GM12865 (cell line): Measurements from ENCODE around the gene ADAM23.

ENCODE experiments used
- DNase-seq: peaks from one replicate; pipeline ENCODE4 v3.0.0; 2010; ENCODE audit warnings: low read depth
- H3K4me3 ChIP-seq: 2 replicates; pipeline ENCODE4 v1.5.1; 2011; ENCODE audit warnings: mild to moderate bottlenecking, low read depth, low read length, control low read depth
- TF ChIP-seq, protein P1 (sequence below): IDR thresholded peaks from 2 replicates; pipeline ENCODE4 v1.5.1; 2011; ENCODE audit warnings: low read length, control low read depth, low read depth, inconsistent platforms; ENCODE audit not compliant: insufficient read depth; ENCODE audit errors: missing control alignments

ADAM23 gene

DNA sequence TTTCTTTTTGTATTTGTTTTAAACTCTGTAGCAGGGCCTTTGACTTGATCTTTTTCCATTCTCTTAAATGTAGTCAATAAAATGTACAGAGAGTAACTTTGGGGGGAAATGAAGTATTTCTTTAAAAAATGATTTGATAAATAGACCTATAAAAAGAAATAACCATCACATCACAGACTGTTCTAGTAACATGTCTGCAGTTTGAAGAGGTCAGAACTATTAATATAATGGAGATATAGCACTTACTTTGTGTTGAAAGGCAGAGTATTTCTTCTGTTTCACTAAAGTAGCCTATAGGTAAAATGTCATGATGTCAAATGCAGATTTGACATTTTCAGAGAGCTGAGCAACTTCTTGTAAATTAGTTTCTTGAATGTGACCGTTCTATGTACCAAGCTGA is 143.3 kb downstream of the ADAM23 start:
- TF ChIP-seq, protein P1, sequence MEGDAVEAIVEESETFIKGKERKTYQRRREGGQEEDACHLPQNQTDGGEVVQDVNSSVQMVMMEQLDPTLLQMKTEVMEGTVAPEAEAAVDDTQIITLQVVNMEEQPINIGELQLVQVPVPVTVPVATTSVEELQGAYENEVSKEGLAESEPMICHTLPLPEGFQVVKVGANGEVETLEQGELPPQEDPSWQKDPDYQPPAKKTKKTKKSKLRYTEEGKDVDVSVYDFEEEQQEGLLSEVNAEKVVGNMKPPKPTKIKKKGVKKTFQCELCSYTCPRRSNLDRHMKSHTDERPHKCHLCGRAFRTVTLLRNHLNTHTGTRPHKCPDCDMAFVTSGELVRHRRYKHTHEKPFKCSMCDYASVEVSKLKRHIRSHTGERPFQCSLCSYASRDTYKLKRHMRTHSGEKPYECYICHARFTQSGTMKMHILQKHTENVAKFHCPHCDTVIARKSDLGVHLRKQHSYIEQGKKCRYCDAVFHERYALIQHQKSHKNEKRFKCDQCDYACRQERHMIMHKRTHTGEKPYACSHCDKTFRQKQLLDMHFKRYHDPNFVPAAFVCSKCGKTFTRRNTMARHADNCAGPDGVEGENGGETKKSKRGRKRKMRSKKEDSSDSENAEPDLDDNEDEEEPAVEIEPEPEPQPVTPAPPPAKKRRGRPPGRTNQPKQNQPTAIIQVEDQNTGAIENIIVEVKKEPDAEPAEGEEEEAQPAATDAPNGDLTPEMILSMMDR, result no peak
- no peak for DNase-seq
- no peak overlapping the region for H3K4me3 ChIP-seq

DNA sequence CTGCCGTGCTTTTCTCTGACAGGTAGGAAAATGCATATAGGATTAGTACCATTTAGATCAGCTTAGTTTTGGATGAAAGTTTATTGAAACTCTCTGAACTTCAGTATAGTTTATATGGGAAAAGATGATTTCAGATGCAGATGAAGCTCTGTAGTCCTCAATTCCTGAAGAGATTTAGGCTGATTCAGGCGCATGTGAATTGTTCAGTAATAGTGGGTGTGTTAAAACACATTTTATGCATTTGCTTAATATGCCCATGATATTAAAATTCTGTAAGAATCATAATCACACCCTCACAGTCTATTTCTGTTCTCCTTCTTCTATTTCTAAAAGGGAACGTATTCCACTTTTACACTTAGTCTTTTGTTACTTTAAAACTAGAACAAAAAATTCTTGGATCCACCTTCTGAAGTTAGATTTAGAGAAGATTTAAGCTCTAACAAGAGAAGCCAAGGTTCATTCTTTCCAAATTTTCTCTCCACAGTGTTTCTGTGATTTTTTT is 154.4 kb downstream of the ADAM23 start:
- no peak overlapping the region for H3K4me3 ChIP-seq
- DNase-seq, result no peak
- TF ChIP-seq, protein P1, result no peak

DNA sequence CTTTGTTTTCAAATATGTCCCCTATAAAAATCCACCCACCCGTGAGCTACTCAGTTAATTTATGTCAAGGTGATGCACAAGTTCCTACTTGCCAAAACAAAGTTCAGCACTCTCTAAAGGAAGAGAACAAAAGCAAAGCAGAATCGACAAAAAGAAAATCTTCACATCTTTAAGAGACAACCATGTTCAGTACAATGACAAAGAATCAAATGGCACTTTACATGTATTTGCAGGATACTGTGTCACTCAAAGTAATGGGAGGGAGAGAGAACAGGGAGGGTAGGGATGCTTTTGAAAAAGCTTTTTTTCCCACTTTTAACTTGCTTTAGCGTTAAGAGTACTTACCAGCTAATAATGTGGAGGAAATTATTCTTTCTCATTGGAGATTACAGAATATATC is 159.9 kb downstream of the ADAM23 start:
- no peak for DNase-seq
- TF ChIP-seq, protein P1, result no peak
- no peak overlapping the region for H3K4me3 ChIP-seq

DNA sequence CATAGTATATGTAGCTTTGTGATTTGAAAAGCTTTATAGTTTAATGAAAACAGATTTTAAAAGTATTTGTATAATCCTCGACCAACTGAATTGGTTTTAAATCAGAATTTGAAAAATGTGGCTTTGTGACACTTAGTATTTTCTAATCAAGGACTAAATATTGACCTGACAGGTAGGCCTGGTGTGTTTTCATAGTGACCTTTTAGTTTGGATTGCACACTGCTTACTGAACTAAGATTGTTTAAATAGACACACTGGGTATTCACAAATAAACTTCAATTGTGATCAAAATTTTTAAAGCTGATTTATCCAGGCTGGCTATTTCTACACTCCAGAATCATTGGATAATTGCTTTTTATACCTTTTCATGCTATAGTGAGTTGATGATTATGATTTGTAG is 167.1 kb downstream of the ADAM23 start:
- TF ChIP-seq, protein P1, result no peak
- H3K4me3 ChIP-seq, result no peak overlapping the region
- no peak for DNase-seq

DNA sequence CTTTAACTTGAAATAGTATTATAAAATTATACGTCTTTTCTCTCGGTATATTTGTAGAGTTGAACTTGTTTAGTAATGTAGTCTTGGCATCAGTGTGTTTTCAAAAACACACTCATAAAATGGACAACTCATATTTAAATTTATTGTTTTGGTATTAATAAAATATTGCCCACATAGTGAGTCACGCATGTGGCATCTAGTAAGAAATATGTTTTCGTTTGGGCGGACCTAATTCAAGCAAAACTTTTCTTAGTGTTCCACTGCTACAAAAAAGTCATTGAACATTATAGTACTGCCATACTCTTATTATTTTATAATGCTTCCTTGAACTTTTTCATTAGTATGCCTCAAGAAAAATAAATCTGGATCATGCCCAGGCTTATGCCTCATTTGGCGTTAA is 167.9 kb downstream of the ADAM23 start:
- no peak overlapping the region for H3K4me3 ChIP-seq
- TF ChIP-seq, protein P1, result no peak
- DNase-seq, result no peak

DNA sequence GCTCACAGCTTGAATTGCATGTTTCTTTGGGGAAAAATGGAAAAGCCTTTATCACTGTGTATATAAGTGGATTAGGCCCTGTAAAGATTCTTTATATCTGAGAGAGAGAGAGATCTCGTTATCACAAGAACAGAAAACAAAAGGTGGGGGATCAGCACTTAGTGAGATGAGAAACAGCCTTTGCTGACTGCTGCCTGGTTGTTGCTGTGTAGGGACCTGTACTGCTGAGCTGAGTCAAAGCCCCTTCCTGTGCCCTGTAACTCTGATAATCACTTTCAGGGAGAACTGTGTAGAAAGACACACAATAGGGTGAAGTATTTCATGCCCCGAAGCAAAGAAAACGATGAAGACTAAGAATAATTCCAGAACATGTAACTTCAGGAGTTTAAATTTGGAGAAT is 168.4 kb downstream of the ADAM23 start:
- TF ChIP-seq, protein P1, result no peak
- DNase-seq, result no peak
- no peak overlapping the region for H3K4me3 ChIP-seq

DNA sequence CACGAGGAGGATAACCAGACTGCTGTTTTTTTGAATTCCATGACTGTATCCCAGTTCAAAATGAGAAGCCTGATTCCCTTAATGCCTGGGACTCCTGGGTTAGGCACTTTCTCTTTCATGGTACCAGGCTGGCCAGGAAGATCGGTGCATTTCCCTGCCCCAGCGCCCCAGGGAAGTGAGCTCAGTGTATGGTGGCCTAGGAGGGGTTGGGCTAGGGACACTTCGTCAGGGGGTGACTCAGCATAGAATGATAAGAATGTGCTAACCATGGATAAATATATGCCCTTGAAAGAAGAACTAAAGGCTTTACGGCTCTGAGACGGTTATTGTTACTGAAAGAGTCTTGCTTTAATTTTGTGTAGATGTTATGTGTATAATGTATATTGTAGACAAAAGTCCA is 171.5 kb downstream of the ADAM23 start:
- no peak overlapping the region for H3K4me3 ChIP-seq
- TF ChIP-seq, protein P1, result no peak
- DNase-seq, result no peak
